Activated gamma-delta T cell treated with anti-CD3 and anti-CD28 coated beads, Interleukin-2, amount 50 U/mL, for 16 hours (primary cell): Measurements from ENCODE around the gene GYG1.
A peak's percentile ranks its signal among the peaks of the same experiment; 100 is the strongest.
"Not testable (repeated sequence)": the region's sequence is repeated elsewhere in the genome, so short reads cannot be mapped to it uniquely, and the experiment has no call there.

Experiments used
- DNase-seq: peaks from one replicate; pipeline ENCODE4 v3.0.0-alpha.2; 2020; ENCODE audit warnings: low read depth

GYG1 gene

DNA sequence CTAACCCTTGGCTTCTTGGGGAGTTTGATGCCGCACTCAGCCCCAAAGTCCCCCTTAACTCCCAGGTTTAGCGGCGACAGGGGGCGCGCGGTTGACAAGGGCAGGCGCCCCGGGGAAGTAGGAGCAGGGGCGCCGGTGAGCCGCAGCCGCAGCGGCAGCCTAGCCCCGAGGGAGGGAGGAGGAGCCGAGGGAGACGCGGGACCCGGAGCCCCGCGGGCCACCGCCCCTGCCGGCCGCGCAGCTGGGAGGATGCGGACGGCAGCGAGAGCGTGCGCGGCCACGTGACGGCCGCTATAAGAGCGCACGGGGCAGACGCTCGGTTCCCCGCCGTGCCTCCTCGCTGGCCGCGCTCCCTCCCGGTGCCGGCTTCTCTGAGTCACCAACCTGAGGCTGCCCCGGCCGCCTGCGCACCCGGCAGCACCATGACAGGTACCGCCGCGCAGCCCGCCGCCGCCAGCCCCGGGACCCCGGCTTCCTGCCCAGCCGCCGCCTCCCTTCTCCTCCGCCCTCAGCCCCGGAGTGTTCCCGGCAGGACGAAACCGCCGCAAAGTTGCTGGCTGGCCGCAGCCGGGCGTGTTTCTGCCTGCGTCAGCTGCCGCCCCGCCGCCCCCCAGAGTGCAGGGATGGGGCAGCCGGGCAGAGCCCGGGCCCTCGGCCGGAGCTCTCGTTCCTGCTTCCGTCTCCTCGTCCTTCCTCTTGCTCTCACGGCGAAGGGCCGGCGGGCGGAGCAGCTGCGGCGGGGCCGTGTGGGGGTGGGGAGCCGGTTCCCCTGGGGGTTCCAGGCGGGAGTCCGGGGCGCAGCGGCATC lies at the start of gene GYG1:
Gene GYG1 (plus strand): TSS at position 322 of the 808 bp plus-strand sequence. CDS start 101 bp downstream, at position 423.
- DNase-seq: peak; percentile 72

- no peak for DNase-seq
Measured at GRCh38 chr3:148943506-148944205, 47.7 kb upstream of the GYG1 start.

GRCh38 chr3:148945116-148945515 lies 46.2 kb upstream of the GYG1 start:
- DNase-seq: no peak

GRCh38 chr3:148948913-148949657 lies 42.3 kb upstream of the GYG1 start:
- no peak for DNase-seq

DNA sequence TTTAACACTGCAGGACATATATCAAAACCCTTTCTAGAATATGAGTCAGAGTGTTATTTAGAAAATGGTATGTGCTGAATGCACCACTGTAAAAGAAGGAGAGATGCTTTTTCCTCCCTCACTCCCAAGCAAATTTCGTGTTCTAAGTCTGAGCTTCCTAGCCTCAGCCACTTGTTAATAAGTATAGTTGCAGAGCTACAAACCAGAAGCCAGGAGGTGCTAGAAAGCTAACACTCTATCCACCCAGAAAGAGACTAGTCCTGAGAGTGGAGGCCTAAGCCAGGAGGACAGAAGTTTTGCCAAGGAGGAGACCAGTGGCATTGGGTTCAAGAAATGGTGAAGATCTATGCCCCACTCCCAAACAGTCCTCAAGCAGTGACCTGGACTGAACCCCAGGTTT lies 40.5 kb upstream of the GYG1 start:
- no peak for DNase-seq

GRCh38 chr3:148951599-148952361 lies 39.6 kb upstream of the GYG1 start:
- DNase-seq: no peak

DNA sequence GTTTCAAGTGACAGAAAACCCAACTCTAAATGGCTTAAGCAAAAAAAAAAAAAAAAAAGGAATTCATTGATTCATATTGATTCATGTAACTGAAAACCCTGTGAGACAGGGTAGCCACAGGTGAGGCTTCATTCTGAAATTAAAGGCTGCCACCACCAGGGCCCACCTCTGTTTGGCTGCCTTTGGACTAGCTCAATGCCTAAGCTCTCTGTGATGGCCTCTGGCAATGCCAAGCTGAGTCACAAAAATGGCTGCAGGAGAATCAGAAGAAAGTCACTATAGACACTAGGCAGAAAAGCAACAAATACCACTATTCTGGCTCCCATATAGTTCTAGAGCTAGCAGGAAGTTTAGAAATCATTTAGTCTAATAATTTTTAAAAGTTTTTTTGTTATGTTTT lies 38.2 kb upstream of the GYG1 start:
- no peak for DNase-seq

- DNase-seq: no peak
Measured at GRCh38 chr3:148954981-148955380, 36.4 kb upstream of the GYG1 start.

DNA sequence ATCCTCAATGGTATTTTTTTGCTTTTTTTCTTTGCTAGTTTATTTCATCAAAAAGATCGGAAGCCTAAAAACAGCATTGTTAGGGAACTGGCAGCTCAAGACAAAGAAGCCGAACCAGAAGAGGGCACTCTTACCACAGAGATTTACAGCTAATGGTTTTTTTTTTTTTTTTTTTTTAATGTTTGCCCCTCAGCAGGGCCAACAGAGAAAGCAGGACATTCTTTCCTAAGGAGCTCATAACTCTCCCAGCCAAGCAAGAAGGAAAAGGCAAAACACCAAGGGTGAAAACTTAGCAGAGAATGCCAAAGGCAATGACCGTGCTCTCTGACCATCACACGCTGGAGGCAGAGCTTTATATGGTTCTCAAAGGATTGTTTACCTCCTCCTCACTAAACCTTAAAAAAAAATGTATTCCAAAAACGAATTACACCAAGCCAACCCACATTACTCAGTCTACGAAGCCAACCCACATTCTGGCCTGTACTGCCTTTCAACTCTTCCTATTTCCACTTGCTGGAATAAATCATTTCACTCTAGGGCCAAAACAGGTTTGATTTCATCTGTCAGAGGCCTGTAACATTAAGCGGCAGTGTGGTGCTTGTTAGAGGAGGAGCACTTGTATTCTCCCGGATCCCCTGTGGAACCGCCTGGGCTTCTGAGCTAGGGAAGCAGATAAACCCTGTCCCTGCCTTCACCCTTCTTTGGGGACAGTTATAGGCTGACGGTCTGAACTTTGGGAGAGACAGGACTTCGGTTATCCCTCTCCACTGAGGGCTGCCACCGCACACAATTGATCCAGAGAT lies 35.6 kb upstream of the GYG1 start:
- no peak for DNase-seq

- DNase-seq: no peak
Measured at GRCh38 chr3:148957586-148957985, 33.8 kb upstream of the GYG1 start.

DNA sequence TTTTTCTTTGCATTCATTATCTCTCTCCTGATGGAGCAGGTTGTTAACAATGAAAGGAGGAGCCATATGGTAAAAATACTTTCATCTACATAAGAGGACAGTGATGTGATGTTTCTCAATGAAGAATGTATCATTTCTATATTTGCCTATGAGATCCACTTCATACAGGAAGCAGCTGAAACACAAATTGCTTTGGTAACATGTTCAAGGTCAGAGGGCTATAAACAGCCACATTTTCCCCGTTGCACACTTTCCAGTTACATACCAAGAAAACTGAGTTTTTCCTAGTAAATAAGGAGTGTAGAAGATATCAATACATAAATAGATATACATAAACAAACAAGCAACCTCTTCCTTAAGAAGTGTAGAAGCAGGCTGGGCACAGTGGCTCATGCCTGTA lies 32.6 kb upstream of the GYG1 start:
- no peak for DNase-seq

GRCh38 chr3:148962513-148962912 lies 28.8 kb upstream of the GYG1 start:
- DNase-seq: no peak

DNA sequence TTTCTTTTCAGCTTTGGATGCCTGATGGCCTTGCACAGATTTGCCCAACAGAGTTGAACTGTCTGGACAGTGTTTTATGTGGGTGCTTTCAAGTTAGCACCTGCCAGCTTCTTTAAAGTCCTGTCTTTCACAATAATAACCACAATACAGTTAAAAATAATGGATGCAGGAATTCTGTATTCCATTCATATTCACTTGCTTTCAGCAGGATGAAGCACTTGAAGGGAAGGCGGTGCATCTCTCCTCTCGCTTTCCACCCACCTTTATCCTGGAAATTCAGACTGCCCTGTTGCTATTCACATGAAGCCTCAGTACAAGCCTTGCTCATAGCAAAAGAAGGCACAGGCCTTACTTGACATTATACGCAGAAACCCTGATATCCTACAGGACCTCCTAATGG lies 26.5 kb upstream of the GYG1 start:
- DNase-seq: no peak

DNA sequence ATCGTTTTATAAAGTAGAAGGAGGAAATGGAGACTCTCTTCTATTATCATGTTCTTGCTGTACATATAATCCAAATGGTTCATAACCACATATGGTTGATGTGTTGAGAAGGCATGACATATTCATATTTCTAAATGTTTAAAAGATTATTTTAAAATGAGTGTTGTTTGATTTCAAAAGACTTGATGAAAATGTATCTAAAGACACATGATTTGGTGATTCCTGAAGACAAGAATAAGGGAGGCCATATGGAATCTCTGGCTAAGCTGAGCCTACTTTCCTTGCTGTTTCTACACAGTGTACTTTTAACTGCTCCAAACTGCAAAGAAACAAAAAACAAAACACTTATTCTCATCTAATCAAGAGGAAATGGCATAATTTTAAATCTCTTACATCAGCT lies 23.0 kb upstream of the GYG1 start:
- no peak for DNase-seq

GRCh38 chr3:148970271-148970670 lies 21.1 kb upstream of the GYG1 start:
- DNase-seq: no peak

DNA sequence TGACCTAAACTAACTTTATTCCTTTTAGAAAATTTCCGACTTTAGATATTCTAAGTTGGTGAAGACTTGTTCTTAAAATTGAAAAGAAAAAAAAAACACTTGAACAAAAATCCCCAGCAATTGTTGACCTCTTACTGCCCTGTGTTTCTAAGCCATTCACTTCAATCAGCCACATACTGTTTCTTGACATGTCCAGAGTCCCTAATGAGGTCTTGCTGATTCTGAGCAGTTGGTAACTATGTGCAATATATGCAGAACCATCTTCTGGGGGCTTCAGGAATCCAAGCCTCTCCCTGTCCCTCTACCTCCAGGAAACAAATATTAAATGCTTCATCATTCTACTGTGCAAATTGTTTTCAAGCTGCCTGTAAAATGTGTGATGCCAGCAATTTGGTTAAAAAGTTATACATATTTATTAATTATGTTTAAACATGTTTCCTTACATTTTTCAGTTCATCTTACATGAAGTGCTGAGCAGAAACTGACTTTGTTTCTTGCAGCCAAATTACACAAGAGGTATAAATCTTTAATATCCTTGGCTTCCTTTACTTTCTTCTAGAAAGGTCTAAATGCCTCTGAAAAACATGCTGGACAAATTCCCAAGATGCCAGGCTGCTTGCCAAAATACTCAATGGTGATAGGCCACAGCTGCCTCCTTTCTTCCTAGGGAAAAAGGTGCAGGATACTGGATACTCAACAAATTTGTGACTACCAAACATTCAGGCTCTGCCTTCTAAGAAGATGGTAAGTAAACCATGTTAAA lies 19.8 kb upstream of the GYG1 start:
- DNase-seq: no peak

- no peak for DNase-seq
Measured at GRCh38 chr3:148974726-148975125, 16.6 kb upstream of the GYG1 start.

DNA sequence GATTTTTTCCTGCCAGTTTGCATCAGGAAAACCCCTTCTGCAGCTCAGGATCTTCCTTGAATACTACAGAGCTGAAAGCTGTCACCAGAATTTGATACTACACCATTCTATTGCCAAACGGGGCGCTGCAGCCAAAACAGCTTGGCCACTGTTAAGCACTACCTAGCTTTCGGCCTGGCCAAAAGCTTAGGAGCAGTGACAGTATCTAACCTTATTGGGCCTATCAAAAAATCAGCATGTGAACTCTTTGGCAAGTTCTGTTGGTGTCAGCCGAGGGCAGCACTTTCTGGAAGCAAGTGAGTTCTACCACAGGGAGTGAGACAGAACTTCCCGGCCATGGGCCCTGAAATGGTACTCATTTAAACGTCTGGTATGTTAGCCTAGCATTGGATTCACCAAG lies 16.1 kb upstream of the GYG1 start:
- DNase-seq: no peak

GRCh38 chr3:148975696-148976095 lies 15.6 kb upstream of the GYG1 start:
- no peak for DNase-seq

DNA sequence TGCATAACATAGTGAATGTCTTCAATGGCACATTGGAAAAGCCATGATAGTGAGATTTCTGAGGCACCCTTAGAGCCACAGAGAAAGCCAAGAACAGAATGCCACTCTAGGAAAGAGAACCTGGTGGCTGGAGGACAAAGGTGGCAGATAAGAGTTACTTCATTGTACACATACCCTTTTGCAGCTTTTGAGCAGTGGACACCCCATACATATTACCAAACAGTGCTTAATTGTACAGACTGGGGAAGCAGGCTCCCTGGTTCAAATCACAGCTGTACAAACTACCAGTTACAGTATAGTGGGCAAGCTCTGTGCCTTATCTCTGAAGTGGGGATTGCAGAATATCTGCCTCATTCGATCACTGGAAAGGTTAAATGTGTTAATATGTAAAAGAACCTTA lies 10.1 kb upstream of the GYG1 start:
- no peak for DNase-seq

DNA sequence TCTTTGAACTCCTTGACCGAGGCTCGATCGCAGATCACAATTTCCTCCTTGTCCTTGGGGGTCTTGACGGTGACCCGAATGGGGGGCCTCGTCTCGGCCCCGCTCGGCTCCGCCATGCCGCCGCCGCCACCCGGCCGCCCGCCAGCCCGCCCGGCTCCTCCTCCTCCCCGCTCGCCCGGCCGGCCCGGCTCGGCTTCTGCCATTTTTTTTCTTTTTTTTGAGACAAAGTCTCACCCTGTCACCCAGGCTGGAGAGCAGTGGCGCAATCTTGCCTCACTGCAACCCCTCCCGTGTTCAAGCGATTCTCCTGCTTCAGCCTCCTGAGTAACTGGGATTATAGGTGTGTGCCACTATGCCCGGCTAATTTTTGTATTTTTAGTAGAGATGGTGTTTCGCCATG lies 3.8 kb upstream of the GYG1 start:
- DNase-seq: not testable (repeated sequence)
